Sigmoid colon (tissue), 3 donors: Measurements from ENCODE around the gene SLC8A1.

Experiments used
- POLR2A ChIP-seq, 2 donors: fragments of 450-650 bp; IDR thresholded peaks; one replicate each; pipeline ENCODE4 v1.6.1; 2016; ENCODE audit warnings: antibody characterized with exemption in 2 of 2, mild to moderate bottlenecking in 2 of 2, moderate library complexity in 2 of 2
- TF ChIP-seq, protein P1 (sequence below), 4 experiments: fragments of 450-650 bp in 3 of 4; fragments of 200-600 bp in 1 of 4; IDR thresholded peaks; one replicate each; pipeline ENCODE4 v1.5.1; 2016 to 2019; ENCODE audit warnings: antibody characterized with exemption in 4 of 4, mild to moderate bottlenecking in 3 of 4, moderate library complexity in 2 of 4

DNA sequence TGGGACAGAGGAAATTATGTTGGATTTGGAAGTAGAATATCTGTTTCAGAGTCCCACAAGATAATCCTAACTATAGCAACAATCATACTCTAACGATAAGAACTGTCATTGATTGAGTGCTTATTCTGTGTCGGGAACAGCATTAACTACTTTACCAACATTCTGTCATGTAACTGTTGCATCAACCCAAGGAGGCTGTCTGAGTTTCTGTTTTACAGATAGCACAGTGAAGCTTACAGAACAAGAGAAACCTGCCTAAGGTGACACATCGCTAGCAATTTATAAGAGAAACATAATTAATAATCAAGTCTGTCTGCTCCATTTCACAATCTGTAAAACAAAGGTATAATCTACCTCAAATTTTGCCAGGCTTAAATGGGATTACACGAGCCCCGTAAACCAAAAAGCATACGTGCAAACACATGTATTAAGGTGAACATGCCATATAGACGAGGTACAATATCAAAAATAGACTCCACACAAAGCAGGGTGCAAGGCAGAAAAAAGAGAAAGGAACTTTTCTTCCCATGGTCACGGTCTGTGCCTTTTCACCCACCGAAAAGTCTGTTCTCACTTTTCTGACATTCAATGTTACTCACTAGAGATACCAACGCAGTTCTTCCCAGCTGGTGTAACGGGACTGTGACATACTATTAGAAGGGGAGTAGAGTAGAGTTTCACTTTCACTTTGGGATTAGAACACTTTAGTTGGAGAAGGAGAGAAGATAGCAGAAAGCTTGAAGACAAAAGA is 37.2 kb upstream of the SLC8A1 start:
- no peak for TF ChIP-seq POLR2A (IDR thresholded peaks at IDR 0.05)
- TF ChIP-seq, protein P1, sequence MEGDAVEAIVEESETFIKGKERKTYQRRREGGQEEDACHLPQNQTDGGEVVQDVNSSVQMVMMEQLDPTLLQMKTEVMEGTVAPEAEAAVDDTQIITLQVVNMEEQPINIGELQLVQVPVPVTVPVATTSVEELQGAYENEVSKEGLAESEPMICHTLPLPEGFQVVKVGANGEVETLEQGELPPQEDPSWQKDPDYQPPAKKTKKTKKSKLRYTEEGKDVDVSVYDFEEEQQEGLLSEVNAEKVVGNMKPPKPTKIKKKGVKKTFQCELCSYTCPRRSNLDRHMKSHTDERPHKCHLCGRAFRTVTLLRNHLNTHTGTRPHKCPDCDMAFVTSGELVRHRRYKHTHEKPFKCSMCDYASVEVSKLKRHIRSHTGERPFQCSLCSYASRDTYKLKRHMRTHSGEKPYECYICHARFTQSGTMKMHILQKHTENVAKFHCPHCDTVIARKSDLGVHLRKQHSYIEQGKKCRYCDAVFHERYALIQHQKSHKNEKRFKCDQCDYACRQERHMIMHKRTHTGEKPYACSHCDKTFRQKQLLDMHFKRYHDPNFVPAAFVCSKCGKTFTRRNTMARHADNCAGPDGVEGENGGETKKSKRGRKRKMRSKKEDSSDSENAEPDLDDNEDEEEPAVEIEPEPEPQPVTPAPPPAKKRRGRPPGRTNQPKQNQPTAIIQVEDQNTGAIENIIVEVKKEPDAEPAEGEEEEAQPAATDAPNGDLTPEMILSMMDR (IDR thresholded peaks at IDR 0.05): no peak
